Bone marrow (tissue), 2 donors: ENCODE data around the gene FBXO15.

ENCODE experiments used
- DNase-seq, 2 donors: peaks; one replicate each; lab custom pipeline; 2025; lab: John Stamatoyannopoulos, UW

FBXO15 gene

GRCh38 chr18:74060579-74060978 lies 87.1 kb downstream of the FBXO15 start:
- DNase-seq: no peak

- DNase-seq: no peak
These were observed 96.8 kb downstream of the FBXO15 start for GRCh38 chr18:74050807-74051206.

GRCh38 chr18:74040459-74041332 lies 106.9 kb downstream of the FBXO15 start:
- no peak for DNase-seq

- DNase-seq: no peak
These were observed 107.6 kb downstream of the FBXO15 start for GRCh38 chr18:74040008-74040407.

- DNase-seq: no peak
These were observed 118.5 kb downstream of the FBXO15 start for GRCh38 chr18:74029161-74029560.
